ENCODE measurements around the gene PLXNA3.

Gene PLXNA3

DNA sequence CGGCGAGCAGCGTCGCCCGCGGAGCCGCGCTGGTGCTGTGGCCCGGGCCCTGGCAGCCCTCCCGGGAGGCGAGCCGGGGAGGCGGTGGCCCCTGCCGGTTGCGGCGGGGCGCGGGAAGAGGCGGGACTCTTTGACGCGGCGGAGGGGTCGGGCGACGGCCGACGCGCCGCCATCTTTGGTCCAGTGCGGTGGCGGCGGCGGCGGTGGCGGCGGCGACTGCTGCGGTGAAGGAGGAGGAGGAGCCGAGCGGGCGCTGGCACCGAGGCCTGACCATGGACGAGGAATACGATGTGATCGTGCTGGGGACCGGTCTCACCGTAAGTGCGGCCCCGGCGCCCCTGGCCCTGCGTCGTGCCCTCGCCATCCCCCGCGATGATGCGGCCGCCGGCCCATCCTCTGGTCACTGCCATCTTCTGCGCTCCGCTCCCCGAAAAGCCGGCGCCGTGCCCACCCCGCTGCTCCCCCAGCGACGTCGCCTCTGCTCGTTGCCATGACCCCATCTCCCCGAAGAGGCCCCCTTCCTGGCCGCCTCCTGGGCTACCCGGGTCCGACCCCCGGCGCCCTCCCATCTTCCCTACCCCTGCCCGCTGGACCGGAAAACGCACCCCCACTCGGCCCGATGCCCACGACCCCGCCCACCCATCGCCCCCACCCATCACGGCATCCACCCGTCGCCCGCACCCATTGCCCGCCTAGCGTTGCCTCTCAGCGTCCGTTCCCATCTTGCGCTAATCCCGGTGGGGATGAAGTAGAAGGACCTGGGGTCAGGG lies 20.9 kb upstream of the PLXNA3 start, which contains the start of gene GDI1:
Gene GDI1, plus strand, starts transcription at position 172 of the 770 bp plus-strand sequence. Its CDS starts 101 bp downstream, at position 273.
- Histone ChIP-seq H4K20me1 (ENCODE audit: low read depth, low read length) (no peaks in the 10 kb centered on the region), H3K9me2 (replicated peaks; ENCODE audit: insufficient read depth, low read length) (no peaks in the 10 kb centered on the region), H2AFZ (ENCODE audit: low read depth, low read length, severe bottlenecking) (no peak within 1 kb of the TSS), H3K36me3 (ENCODE audit: low read length) (no peaks in the 10 kb centered on the region), H3K27ac (ENCODE audit: low read depth, low read length) (peak within 1 kb of the TSS; percentile 50), H3K9ac (ENCODE audit: low read length) (peak within 1 kb of the TSS; percentile 72), H3K4me2 (ENCODE audit: low read depth, low read length, poor library complexity, severe bottlenecking) (peak within 1 kb of the TSS; percentile 67), H3K9me3 (ENCODE audit: insufficient read depth, low read length) (no peaks in the 10 kb centered on the region), H3K4me3 (ENCODE audit: insufficient read depth, low read length, poor library complexity, severe bottlenecking) (peak within 1 kb of the TSS; percentile 67), H3F3A (ENCODE audit: insufficient read depth) (peaks cover 5% of the 10 kb centered on the region; the same call in 1 of the 2 replicates), H3K79me2 (ENCODE audit: insufficient read depth, low read length) (peaks cover 15% of the 10 kb centered on the region), H3K27me3 (ENCODE audit: low read length) (no peaks in the 10 kb centered on the region)
- TF ChIP-seq EZH2phosphoT487 (conservative IDR thresholded peaks at IDR 0.05; ENCODE audit: low read length), result no peak
- TF ChIP-seq CTCF (IDR thresholded peaks at IDR 0.05; ENCODE audit: insufficient read depth, low read length, poor library complexity, severe bottlenecking), result no peak

GRCh38 chrX:154437971-154438893 lies 19.8 kb upstream of the PLXNA3 start:
- Histone ChIP-seq H3F3A (ENCODE audit: insufficient read depth) (peaks cover 7% of the 10 kb centered on the region; the same call in 1 of the 2 replicates), H3K9ac (ENCODE audit: low read length) (peak overlapping the region; percentile 72), H3K9me3 (ENCODE audit: insufficient read depth, low read length) (no peaks in the 10 kb centered on the region), H3K27me3 (ENCODE audit: low read length) (no peaks in the 10 kb centered on the region), H3K4me3 (ENCODE audit: insufficient read depth, low read length, poor library complexity, severe bottlenecking) (peak overlapping the region; percentile 67), H3K4me2 (ENCODE audit: low read depth, low read length, poor library complexity, severe bottlenecking) (peak overlapping the region; percentile 67), H4K20me1 (ENCODE audit: low read depth, low read length) (no peaks in the 10 kb centered on the region), H3K36me3 (ENCODE audit: low read length) (no peaks in the 10 kb centered on the region), H2AFZ (ENCODE audit: low read depth, low read length, severe bottlenecking) (no peak overlapping the region), H3K27ac (ENCODE audit: low read depth, low read length) (0 out of 2 replicates have a peak overlapping the region, but pooled peaks have one; percentile 9), H3K79me2 (ENCODE audit: insufficient read depth, low read length) (peaks cover 15% of the 10 kb centered on the region), H3K9me2 (replicated peaks; ENCODE audit: insufficient read depth, low read length) (no peaks in the 10 kb centered on the region)
- TF ChIP-seq EZH2phosphoT487 (conservative IDR thresholded peaks at IDR 0.05; ENCODE audit: low read length) (no peak), CTCF (IDR thresholded peaks at IDR 0.05; ENCODE audit: insufficient read depth, low read length, poor library complexity, severe bottlenecking) (no peak)

DNA sequence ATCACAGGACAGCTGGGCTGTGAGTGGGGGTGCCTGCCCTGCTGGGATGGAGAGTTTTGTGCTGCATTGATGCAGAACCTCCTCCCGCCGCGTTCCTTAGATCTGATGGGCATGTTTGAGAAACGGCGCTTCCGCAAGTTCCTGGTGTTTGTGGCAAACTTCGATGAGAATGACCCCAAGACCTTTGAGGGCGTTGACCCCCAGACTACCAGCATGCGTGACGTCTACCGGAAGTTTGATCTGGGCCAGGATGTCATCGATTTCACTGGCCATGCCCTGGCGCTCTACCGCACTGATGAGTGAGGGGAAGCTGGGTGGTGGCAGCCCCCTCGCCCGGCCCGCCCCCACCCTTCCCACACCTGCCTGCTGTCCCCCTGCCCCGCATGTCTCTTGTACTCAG lies 18.2 kb upstream of the PLXNA3 start:
- Histone ChIP-seq H3K4me2 (ENCODE audit: low read depth, low read length, poor library complexity, severe bottlenecking) (no peak overlapping the region), H3K9ac (ENCODE audit: low read length) (no peak overlapping the region), H3K79me2 (ENCODE audit: insufficient read depth, low read length) (peaks cover 15% of the 10 kb centered on the region), H3K27ac (ENCODE audit: low read depth, low read length) (no peak overlapping the region), H3K4me3 (ENCODE audit: insufficient read depth, low read length, poor library complexity, severe bottlenecking) (no peak overlapping the region), H3F3A (ENCODE audit: insufficient read depth) (peaks cover 10% of the 10 kb centered on the region; the same call in 1 of the 2 replicates), H2AFZ (ENCODE audit: low read depth, low read length, severe bottlenecking) (no peak overlapping the region), H3K9me3 (ENCODE audit: insufficient read depth, low read length) (no peaks in the 10 kb centered on the region), H4K20me1 (ENCODE audit: low read depth, low read length) (no peaks in the 10 kb centered on the region), H3K27me3 (ENCODE audit: low read length) (no peaks in the 10 kb centered on the region), H3K9me2 (replicated peaks; ENCODE audit: insufficient read depth, low read length) (no peaks in the 10 kb centered on the region), H3K36me3 (ENCODE audit: low read length) (no peaks in the 10 kb centered on the region)
- TF ChIP-seq EZH2phosphoT487 (conservative IDR thresholded peaks at IDR 0.05; ENCODE audit: low read length) (no peak), CTCF (IDR thresholded peaks at IDR 0.05; ENCODE audit: insufficient read depth, low read length, poor library complexity, severe bottlenecking) (no peak)
